HG03558 (cell line): ENCODE data around the gene TUBD1.
"Not testable (repeated sequence)": the region's sequence is repeated elsewhere in the genome, so short reads cannot be mapped to it uniquely, and the experiment has no call there.

Experiments used
- ATAC-seq: cut with Tn5 transposase; IDR thresholded peaks from one replicate; pipeline ENCODE4 v1.9.1; 2021; ENCODE audit warnings: moderate number of reproducible peaks; ENCODE audit not compliant: unreplicated experiment; ENCODE audit errors: extremely low read depth

Gene TUBD1

DNA sequence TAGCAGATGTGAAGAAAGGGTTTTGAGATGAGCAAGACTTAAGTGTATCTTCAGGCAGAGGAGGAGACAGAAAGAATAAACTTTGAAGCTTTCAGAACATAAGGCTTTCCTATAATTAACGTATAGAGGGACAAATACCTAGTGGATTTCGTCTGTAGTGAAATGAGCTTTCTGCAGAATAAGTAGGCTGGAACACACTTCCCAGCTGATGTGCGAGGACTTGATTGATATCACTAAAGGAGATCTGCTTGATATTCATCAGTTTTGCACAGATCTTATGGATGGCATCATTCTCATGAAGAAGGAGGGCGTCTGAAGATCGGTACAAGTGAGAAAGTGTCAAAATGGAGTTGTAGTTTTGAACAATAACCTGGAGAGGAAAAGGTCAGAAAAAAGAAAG lies 14.8 kb downstream of the TUBD1 start:
- ATAC-seq, result no peak

DNA sequence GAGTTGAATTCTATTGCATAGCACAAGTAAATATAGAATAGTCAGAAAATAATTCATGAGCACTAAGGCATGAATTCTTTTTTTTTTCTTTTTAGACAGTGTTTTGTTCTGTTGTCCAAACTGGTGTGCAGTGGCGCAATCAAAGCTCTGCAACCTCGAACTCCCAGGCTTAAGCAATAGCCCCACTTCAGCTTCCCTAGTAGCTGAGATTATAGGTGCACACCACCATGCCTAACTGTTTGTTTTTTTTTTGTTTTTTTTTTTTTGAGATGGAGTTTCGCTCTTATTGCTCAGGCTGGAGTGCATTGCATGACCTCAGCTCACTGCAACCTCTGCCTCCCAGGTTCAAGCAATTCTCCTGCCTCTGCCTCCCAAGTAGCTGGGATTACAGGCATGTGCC lies 16.6 kb downstream of the TUBD1 start:
- no peak for ATAC-seq

DNA sequence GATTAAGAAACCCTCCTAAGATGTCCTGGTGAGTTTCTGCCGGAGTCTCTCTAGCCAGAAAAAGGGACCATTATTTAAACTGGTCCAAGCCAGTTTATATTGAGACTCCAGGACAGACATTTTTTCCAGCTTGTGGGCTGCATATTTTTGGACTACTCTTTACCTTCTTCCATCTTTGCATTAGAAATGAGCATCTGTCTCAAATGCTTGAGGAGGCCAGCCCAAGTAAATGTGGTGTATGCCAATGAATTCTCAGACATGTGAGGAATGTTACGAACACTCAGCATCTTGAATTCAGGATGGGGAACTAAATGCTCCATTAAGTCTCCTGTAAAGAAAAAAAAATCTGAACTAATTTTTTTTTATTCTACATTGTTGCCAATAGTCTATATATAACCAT lies 18.4 kb downstream of the TUBD1 start:
- ATAC-seq, result no peak

DNA sequence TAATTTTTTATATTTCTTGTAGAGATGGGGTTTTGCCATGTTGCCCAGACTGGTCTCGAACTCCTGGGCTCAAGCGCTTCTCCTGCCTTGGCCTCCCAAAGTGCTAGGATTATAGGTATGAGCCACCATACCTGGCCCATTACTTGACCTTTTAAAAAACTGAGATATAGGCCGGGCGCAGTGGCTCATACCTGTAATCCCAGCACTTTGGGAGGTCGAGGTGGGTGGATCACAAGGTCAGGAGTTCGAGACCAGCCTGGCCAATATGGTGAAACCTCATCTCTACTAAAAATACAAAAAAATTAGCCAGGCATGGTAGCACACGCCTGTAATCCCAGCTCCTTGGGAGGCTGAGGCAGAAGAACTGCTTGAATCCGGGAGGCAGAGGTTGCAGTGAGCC lies 19.3 kb downstream of the TUBD1 start:
- not testable (repeated sequence) for ATAC-seq

DNA sequence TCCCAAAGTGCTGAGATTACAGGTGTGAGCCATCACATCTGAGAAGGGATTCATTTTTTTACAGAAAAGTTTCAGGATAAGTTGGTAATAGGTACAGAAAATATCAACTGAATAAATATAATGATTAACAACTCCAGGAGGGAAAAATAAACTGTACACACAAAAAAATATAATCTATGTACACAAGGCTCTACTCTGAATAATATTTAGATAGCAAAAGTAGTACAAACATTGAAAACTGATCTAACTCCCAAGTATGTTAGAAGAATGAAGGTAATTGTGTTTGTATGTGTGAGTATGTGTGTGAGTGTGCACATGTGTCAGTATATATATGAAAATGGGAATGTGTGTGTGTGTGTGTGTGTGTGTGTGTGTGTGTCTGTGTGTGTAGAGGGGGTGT lies 20.4 kb downstream of the TUBD1 start:
- no peak for ATAC-seq

DNA sequence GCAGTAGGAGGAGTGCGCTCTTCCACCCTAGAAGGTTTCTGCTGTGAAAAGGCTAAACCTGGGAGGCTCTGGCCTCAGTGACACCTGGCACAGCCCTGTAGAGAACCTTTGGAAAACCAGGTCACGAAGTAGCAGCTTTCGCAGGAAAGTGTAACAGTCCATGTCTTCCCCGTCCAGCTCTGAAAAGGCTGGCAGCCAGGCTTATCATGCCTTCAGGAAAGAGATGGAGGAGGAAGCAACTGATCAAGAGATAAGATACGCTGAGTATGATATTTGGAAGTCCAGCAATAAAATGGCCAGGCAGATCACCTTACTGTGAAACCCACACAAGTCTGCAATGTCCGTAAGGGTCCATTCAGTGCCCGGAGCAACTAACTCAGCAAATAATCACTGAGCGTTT lies 22.3 kb downstream of the TUBD1 start:
- ATAC-seq, result no peak

DNA sequence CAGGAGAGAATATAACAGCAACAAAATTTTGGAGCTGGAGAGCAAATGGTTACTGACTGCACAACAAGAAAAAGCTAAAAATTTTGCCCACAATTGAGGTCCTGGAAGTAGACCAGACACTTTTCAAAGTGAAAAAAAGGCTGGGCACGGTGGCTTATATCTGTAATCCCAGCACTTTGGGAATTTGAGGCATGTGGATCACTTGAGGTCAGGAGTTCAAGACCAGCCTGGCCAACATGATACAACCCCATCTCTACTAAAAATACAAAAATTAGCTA lies 22.9 kb downstream of the TUBD1 start:
- ATAC-seq, result no peak

DNA sequence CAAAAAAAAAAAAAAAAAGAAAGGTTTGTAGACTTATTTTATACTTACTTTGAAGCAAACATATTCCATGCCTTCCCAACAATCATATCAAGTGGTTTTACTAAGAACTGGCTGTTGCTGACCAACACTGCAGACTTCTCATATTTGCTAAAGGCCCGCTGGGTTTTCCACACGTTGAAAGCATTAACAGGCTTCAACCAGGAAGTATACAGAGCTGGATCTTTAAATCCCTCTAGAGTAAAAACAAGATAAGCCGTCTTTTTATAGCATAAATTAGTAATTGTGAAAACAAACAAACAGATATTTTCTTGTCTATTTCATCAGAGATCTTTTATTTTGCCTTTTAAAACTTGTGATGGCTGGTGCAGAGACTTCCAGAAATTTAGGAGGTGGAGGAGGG lies 29.1 kb downstream of the TUBD1 start:
- no peak for ATAC-seq

DNA sequence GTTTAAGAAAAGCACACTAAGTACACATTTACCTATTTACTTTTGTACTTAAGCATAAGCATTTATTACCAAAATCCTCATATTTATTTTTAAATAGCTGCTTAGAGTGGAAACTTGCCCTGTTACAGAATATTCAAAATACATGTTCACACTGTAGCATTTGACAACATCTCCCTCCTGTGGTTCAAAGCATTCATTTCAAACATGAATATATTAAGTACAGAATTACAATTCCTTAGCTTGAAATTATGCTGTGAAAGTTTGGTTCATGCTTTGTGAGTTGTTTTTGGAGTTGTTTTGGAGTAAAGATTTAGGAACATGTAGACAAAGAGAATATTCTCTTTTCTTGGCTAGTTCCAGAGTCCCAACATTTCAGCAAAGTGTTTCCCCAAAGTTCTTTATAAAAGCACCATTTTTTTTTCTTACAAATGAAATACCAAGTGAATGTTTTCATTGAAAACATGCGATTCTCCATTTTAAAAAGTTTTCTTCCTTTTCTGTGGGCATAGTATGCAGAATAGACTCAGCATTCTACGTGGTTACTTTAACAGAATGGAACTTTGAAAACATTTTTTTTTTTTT lies 33.2 kb downstream of the TUBD1 start:
- no peak for ATAC-seq

DNA sequence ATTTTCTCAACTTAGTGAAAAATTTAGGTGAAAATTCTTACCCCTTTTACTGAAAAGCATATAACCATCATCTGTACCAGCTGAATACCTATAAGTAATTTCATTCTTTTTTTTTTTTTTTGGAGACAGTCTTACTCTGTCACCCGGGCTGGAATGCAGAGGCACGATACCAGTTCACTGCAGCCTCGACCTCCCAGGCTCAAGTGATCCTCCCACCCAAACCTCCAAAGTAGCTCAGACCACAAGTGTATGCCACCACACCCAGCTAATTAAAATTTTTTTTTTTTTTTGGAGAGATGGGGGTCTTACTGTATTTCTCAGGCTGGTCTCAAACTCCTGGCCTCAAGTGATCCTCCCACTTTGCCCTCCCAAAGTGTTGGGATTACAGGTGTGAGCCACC lies 33.8 kb downstream of the TUBD1 start:
- no peak for ATAC-seq

DNA sequence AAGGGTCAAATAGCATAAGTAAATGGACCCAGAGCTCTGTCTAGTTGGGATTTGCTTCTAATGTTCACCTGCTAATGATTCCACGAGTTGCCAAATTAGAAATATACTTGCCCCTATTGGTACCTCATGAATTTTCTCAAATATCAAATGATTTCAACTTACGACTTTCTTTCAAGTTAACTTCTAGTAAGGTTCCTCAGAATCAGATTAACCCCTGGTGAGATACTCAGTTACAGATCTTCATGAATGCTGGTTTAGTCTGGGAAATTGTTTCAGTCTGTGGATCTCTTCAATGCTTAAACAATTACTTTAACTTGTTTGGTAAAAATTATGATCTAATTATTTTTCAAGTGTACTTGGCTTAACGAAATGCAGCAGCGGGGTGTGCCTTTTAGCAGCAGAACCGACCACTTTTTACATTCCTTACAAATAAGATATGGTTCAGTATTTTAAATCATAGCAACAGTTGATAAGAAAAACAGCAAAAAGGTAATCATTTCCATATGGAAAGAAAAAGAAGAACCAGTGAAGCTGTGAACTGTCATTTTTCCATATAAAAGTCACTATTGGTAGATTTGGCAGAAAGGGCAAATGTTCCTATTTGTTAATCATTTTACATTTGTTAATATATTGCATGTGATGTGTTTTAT lies 34.5 kb downstream of the TUBD1 start:
- ATAC-seq, result no peak

DNA sequence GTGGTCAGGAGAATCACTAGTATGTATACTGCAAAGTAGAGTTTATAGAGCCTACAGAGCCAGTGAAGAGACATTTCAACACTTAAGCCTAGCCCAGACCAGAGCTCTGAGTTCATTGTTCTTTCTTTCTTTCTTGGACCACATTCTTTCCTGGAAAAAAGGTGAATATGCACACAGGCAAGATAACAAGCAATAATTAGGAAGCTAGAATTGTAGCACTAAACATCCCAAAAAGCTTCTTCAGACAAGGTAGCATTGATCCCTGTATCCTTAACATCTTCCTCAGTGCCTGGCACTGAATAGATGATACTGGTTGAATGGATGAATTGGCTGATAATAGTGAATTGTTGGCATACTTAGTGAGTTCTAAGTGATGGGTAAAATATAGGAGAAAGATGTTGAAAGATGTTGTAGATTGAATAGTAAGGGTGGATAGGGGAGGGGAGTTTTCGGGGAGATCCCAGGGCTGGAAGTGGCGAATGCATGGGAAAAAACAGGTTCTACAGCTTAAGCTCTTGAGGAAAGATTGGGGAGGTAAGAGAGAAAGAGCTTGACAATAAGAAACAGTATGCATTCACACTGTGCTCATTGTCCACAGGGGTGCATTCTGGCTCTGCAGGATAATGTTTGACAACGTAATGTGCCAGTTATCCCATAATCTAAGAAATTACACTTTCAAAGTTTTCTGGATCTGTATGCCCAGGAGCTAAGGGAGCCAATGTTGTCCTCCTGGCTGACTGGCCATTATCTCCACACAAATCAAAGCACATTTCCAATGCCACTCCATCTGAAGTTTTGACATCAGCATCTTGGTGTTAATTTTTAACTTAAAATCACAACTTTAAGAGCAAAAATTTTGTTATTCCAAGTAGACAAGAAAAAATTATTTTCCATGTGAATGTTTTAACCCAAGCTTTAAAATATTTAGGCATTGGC lies 35.6 kb downstream of the TUBD1 start:
- no peak for ATAC-seq

DNA sequence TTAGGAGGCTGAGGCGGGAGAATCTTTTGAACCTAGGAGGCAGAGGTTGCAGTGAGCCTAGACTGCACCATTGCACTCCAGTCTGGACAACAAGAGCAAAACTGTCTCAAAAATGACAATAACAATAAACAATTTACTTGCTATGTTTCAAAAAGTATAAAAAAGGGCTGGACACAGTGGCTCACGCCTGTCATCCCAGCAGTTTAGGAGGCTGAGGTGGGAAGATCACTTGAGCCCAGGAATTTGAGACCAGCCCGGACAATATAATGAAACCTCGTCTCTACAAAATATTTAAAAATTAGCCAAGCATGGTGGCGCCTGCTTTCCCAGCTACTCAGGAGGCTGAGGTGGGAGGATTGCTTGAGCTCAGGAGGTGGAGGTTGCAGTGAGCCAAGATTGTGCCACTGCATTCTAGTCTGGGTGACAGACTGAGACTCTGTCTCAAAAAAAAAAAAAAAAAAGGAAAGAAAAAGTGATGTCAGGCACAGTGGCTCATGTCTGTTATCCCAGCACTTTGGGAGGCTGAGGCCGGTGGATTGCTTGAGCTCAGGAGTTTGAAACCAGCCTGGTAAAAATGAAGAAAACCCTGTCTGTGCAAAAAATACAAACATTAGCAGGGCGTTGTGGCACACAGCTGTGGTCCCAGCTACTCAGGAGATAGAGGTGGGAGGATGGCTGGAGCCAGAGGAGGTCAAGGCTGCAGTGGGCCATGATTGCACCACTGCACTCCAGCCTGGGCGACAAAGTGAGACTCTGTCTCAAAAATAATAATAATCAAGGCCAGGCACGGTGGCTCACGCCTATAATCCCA lies 38.6 kb downstream of the TUBD1 start:
- ATAC-seq, result not testable (repeated sequence)

DNA sequence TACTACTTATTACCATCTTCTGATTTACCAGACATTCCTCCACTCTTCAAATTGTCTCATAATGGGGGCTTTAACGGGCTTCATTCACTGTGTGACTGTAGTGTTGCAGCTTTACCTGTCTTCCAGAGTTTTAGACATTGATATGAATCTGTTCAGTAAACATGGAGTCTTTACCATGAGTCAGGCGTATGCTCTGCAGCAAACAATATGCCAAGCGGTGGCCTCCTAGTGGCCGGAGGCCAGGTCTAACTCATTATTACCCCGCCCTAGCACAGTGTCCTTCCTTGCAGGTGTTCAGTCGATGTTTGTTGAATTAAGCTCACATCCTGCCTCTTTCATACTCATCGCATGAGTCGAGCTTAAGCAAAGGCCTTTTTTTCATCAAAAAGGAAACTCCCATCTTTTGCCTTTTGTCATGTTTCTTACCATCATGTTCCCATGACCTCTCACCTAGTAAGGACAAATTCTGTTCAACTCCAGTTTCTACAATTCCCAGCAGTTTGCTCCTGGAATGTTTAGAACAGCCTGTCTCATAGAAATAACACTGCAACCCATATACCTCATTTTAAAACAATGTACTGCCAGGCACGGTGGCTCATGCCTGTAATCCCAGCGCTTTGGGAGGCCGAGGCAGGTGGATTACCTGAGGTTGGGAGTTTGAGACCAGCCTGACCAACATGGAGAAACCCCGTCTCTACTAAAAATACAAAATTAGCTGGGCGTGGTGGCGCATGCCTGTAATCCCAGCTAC lies 39.4 kb downstream of the TUBD1 start:
- no peak for ATAC-seq

DNA sequence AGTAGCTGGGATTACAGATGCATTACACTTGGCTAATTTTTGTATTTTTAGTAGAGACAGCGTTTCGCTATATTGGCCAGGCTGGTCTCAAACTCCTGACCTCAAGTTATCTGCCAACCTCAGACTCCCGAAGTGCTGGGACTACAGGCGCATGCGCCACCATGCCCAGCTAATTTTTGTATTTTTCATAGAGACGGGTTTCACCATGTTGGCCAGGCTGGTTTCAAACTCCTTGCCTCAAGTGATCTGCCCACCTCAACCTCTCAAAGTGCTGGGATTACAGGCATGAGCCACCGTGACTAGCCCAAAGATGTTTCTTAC lies 39.9 kb downstream of the TUBD1 start:
- ATAC-seq, result not testable (repeated sequence)

DNA sequence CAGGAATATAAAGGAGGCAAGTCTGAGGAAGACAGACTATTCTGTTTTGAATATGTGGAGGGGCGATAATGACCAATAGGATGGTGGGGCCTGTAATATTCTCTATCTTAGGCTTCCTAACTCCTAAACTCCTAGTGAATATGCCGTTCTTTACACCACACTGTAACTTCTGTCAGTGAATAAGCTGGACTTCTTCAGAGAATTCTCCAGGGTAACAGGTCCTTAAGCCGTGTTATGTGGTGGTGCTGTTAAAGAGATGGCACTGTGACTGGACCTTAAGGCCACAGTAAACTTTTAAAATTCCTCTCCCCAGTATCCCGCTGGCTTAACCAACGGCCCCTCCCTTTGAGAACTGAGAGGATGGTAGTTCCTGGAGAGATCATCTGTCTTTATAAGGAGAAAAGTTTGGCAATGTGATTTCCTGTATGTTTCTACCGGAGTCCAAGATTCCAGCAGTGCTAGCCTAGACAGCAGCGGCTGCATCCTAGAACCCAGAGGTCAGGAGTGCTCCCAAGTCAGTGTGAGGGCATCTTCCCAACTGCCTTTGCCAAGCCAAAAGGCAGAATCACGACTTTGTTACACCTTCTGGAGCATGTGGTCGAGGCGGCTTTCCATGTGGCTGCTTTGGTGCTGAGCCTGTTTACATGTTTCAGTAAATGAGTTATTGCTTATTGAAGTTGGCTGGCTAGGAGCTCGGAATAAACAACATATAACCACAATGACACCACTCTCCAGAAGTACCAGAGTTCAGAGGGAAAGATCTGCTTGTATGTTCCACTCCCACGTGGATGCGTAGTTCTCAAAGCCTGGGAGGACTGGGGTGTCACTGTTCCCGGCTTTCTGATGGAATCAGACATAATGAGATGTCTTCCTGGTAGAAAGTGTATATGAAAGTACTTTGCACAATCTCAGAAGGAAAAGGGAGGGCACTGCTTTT lies 41.0 kb downstream of the TUBD1 start:
- ATAC-seq, result no peak

DNA sequence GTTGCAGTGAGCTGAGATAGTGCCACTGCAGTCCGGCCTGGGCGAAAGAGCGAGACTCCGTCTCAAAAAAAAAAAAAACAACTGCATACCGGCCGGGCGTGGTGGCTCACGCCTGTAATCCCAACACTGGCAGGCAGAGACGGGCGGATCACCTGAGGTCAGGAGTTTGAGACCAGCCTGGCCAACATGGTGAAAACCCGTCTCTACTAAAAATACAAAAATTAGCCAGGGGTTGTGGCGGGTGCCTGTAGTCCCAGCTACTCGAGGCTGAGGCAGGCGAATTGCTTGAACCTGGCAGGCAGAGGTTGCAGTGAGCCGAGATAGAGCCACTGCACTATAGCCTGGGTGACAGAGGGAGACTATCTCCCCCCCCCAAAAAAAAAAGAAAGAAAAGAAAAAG lies 42.4 kb downstream of the TUBD1 start:
- not testable (repeated sequence) for ATAC-seq

DNA sequence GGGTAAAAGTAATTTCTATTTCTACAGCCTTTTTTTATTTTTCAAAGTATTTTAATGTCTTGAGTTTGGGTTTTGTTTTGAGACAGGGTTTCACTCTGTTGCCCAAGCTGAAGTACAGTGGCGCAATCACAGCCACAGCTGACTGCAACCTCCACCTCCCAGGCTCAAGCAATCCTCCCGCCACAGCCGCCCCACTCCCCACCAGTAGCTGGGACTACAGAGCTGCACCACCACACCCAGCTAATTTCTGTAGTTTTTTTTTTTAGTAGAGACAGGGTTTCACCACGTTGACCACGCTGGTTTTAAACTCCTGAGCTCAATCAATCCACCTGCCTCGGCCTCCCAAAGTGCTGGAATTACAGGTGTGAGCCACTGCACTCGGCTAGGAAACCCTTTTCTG lies 44.0 kb downstream of the TUBD1 start:
- ATAC-seq, result no peak

DNA sequence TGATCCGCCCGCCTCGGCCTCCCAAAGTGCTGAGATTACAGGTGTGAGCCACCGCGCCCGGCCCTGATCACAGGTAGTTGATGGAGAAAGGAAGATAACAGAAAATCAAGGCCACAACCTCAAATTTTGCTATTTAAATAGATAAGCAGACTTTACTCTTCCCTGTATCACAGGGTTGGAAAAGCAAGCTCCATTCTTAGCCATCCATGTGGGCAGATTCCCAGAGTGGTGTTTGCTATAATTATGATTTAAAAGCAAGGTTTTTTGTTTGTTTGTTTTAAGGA lies 44.4 kb downstream of the TUBD1 start:
- no peak for ATAC-seq
